ENCODE measurements around the gene TAF6.

The TAF6 gene

DNA sequence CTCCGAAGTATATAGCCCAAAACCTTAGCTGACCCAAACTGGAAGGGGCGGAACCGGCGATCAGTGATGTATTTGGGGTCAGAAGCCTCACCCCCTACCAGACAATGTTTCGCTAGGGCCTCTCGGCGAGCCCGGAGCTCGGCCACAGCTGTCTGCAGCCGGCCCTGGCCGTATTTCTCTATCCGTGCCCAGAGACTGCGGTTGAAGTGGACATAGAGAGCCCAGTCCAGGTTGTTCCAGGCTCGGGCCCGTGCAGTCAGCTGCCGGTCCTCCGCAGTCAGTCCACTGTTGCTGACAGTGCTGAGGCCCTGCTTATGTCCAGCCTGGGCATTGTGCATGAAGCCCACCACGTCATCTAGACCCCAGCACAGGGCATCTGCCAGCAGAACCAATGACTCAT is 40.9 kb upstream of the TAF6 start:
- DNase-seq (ENCODE audit: low read depth in 2 of 2): no peak
- TF ChIP-seq, protein P1, sequence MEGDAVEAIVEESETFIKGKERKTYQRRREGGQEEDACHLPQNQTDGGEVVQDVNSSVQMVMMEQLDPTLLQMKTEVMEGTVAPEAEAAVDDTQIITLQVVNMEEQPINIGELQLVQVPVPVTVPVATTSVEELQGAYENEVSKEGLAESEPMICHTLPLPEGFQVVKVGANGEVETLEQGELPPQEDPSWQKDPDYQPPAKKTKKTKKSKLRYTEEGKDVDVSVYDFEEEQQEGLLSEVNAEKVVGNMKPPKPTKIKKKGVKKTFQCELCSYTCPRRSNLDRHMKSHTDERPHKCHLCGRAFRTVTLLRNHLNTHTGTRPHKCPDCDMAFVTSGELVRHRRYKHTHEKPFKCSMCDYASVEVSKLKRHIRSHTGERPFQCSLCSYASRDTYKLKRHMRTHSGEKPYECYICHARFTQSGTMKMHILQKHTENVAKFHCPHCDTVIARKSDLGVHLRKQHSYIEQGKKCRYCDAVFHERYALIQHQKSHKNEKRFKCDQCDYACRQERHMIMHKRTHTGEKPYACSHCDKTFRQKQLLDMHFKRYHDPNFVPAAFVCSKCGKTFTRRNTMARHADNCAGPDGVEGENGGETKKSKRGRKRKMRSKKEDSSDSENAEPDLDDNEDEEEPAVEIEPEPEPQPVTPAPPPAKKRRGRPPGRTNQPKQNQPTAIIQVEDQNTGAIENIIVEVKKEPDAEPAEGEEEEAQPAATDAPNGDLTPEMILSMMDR (IDR thresholded peaks at IDR 0.05; ENCODE audit: low read depth, low read length): no peak
- H3K4me3 ChIP-seq (replicated peaks in 1 of 2; ENCODE audit: low read depth in 2 of 2, low read length in 2 of 2): no peak overlapping the region

DNA sequence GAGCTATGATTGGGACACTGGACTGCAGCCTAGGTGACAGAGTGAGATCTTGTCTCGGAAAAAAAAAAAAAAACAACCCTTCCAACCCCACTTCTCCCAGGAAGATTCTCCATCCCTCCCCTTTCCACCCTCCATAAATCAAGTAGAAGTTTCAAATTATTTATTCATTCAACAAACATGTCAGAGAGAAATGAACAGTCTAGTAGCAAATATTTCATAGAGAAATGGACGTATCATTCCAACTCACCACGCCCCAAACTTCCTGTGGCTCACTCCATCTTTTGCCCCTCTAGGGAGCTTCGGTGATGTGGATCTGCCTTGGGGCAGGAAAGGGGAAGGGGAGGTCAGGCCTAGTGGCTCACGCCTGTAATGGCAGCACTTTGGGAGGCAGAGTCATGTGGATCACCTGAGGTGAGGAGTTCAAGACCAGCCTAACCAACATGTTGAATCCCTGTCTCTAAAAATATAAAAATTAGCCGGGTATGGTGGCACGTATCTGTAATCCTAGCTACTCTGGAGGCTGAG is 40.0 kb upstream of the TAF6 start:
- DNase-seq (ENCODE audit: low read depth in 2 of 2): peak in 1 of 2 donors; percentile 32
- TF ChIP-seq, protein P1 (IDR thresholded peaks at IDR 0.05; ENCODE audit: low read depth, low read length): no peak
- peak overlapping the region; percentile 65 to 71 for H3K4me3 ChIP-seq (replicated peaks in 1 of 2; ENCODE audit: low read depth in 2 of 2, low read length in 2 of 2)

DNA sequence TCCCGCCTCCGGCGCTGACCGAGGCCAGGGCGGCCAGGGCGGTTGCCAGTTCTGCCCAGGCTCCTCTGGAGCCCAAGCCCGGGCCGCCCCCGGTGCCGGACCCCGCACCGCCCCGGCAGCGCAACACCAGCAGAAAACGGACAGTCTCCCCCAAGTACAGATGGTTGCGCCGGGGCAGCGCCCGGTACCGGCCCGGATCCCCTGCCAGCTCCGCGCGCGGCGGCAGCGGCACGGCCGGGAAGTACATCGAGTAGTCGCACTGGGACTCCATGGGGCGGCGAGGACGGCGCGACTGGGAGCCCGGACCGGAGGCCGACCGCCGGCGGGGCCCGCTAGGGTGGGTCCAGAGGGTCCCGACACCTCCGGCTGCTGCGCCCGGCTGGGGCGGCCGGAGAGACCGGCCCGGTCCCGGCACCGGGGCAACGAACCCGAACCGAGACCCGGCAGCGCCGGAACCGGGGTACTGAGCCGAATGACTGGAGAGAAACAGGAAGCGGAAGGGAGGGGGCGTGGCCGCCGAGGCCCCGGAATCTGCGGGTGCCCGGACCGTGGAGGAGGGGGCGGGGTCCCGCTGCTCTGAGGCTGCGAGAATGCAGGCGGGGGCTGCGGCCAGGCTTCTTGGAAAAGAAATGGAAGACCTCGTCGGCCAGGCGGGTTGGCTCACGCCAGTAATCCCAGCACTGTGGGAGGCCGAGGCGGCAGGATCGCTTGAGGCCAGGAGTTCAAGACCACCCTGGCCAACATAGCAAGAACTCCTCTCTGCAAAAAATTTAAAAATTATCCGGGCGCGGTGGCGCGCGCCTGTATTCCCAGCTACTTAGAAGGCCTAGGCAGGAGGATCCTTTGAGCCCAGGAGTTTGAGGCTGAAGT is 39.3 kb upstream of the TAF6 start, which contains the start of gene TRAPPC14:
TRAPPC14 (minus strand) TSS at position 495 of the 870 bp plus-strand sequence; CDS start at position 271, 224 bp downstream.
- peak within 1 kb of the TSS; percentile 65 to 71 for H3K4me3 ChIP-seq (replicated peaks in 1 of 2; ENCODE audit: low read depth in 2 of 2, low read length in 2 of 2)
- TF ChIP-seq, protein P1 (IDR thresholded peaks at IDR 0.05; ENCODE audit: low read depth, low read length): no peak
- peak; percentile 79 to 89 for DNase-seq (ENCODE audit: low read depth in 2 of 2)

DNA sequence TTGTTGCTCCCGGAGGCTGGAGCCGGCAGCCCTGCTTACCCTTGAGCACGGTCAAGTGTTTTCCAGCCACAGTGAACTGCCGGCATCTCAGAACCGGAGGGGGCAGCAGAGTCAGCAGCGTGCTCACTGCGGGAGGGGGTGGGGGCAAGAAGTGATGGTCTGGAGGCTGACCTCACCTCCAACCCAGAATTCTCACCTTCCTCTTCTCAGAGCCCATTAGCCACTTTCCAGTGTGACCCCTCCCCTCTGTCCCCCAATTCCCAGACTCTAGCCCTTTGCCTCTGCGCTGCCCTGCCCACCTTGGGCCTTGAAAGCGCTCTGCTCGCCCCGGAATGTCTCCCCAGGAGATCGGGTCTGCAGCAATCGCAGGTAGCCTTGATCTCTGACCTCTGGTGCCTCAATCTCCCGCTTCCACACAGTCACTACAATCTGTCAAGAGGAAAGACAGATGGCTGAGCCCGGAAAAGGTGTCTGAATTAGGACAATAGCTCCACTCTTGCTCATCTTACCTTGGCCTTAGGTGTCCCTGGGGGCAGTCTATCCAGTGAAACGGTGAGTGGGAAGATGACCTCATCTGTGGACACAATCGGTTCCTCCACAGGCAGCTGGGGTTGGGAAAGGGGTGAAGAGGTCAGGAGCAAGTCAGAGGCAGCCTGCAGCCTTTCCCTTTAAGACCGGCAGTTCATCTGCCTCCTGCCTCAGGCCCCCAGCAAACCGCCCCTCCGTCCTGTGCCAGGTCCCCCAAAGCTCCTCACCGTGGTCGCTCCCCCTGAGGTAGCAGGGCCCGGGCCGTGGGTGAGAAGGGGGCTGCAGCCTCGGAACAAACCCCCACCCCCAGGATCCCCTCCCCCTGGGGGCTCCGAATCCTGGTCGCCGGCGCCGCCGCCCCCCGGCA is 38.4 kb upstream of the TAF6 start:
- peak; percentile 53 to 78 for DNase-seq (ENCODE audit: low read depth in 2 of 2)
- peak overlapping the region; percentile 65 to 71 for H3K4me3 ChIP-seq (replicated peaks in 1 of 2; ENCODE audit: low read depth in 2 of 2, low read length in 2 of 2)
- TF ChIP-seq, protein P1 (IDR thresholded peaks at IDR 0.05; ENCODE audit: low read depth, low read length): peak; percentile 32

DNA sequence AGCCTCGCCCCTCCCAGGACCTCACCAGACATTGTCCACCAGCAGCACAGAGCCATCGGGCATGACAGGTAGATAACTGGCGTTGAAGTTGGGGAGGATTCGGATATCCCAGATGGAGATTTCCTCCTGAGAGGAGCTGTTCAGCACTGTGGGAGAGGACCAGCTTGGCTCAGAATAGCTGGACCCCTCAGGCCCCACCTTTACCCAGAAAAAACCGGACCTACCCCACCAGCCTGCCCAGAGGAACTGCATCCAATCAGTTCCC is 37.8 kb upstream of the TAF6 start:
- peak overlapping the region; percentile 65 to 71 for H3K4me3 ChIP-seq (replicated peaks in 1 of 2; ENCODE audit: low read depth in 2 of 2, low read length in 2 of 2)
- TF ChIP-seq, protein P1 (IDR thresholded peaks at IDR 0.05; ENCODE audit: low read depth, low read length): no peak
- DNase-seq (ENCODE audit: low read depth in 2 of 2): no peak

DNA sequence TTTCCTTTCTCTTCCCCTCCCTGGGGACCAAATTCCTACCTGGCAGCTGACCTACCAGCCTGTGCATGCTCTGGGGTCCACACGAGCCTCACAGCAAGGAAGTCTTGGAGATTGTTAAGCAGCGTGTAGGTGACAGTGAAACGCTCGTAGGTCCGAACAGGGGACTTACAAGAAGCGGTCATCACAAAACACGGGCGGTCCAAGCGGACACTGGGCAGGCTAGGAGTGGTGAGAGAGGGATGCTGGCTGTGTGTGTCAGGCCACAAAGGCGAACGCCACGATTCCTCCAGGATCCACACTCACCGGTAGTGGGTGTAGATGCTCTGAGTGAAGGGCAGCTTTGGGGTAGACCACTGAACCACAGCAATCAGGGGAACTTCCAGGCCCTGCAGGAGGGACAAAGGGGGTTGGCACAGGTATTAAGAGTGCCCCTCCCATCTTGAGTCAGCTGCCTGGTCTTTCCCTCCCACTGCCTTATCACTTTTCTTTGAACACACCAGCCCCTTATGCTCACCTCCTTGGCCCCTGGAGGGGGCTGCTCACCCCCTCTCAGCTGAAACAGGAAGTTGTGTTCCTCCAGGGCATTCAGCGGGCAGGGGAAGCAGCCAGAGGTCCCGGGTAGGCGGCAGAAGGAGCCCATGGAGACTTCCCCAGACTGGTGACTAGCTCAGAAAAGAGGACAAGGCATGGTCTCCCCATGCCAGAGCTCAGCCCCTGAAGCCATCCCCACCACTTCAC is 37.3 kb upstream of the TAF6 start:
- DNase-seq (ENCODE audit: low read depth in 2 of 2): no peak
- no peak overlapping the region for H3K4me3 ChIP-seq (replicated peaks in 1 of 2; ENCODE audit: low read depth in 2 of 2, low read length in 2 of 2)
- TF ChIP-seq, protein P1 (IDR thresholded peaks at IDR 0.05; ENCODE audit: low read depth, low read length): no peak

All from cardiac fibroblast (primary cell).